Mesothelial cell of epicardium (in vitro differentiated cells): ENCODE data around the gene SYNE3. TPM values are rescaled to one million over a fixed set of nuclear protein-coding genes. Genes with fewer than 3 reads are reported as not detected.

Experiments
- DNase-seq, 2 experiments: peaks; one replicate each; pipeline ENCODE4 v3.0.0; 2021; ENCODE audit warnings: low spot score in 2 of 2; ENCODE audit not compliant: unreplicated experiment in 2 of 2
- H3K27ac Mint-ChIP-seq: 2 replicates; pipeline ENCODE4 v1.8.0; 2021; ENCODE audit warnings: mixed read lengths
- H3K27me3 Mint-ChIP-seq: 2 replicates; pipeline ENCODE4 v1.8.0; 2021; ENCODE audit warnings: low read depth, mixed read lengths
- H3K36me3 Mint-ChIP-seq: 2 replicates; pipeline ENCODE4 v1.8.0; 2021; ENCODE audit warnings: mixed read lengths
- H3K4me1 Mint-ChIP-seq: 2 replicates; pipeline ENCODE4 v1.8.0; 2021; ENCODE audit warnings: mixed read lengths
- H3K4me3 Mint-ChIP-seq: 2 replicates; pipeline ENCODE4 v1.8.0; 2021; ENCODE audit warnings: mild to moderate bottlenecking, moderate library complexity, mixed read lengths
- H3K9me3 Mint-ChIP-seq: 2 replicates; pipeline ENCODE4 v1.8.0; 2021; ENCODE audit warnings: mixed read lengths
- total RNA-seq: library from RNA; stranded (reverse); gene quantifications from 3 replicates; pipeline ENCODE4 v1.2.1, GENCODE V29; 2021
- TF ChIP-seq, protein P1 (sequence below): fragments of 200-600 bp; sonication (generic); IDR thresholded peaks from one replicate; pipeline ENCODE4 v1.5.0; 2021; ENCODE audit warnings: antibody characterized with exemption; ENCODE audit not compliant: unreplicated experiment

SYNE3 gene
- total RNA-seq, 1 donor from 2014 or later: 1.9 TPM

DNA sequence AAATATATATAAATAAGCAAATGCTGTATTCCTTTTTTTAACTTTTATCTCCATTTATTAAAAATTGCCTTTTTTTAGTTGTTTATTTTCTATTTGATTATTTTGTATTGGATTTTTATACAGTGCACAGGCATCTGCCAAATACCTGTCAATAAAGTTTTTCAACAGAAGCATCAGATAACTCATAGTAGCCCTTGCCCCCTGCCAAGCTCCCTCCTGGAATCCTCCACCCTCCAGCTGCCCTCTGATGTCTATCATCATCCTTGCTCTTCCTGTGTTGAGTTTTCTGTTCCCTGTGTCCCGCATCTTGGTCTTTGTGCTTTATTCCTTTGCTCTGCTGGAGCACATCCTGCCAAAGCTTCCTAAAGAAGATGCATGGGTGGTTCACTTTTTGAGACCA is 35.0 kb upstream of the SYNE3 start:
- H3K4me1 Mint-ChIP-seq: peaks cover 14% of the 10 kb centered on the region
- no peak for DNase-seq
- peaks cover 14% of the 10 kb centered on the region for H3K9me3 Mint-ChIP-seq
- H3K4me3 Mint-ChIP-seq: no peak overlapping the region
- H3K27me3 Mint-ChIP-seq: no peaks in the 10 kb centered on the region
- H3K27ac Mint-ChIP-seq: no peak overlapping the region
- TF ChIP-seq, protein P1, sequence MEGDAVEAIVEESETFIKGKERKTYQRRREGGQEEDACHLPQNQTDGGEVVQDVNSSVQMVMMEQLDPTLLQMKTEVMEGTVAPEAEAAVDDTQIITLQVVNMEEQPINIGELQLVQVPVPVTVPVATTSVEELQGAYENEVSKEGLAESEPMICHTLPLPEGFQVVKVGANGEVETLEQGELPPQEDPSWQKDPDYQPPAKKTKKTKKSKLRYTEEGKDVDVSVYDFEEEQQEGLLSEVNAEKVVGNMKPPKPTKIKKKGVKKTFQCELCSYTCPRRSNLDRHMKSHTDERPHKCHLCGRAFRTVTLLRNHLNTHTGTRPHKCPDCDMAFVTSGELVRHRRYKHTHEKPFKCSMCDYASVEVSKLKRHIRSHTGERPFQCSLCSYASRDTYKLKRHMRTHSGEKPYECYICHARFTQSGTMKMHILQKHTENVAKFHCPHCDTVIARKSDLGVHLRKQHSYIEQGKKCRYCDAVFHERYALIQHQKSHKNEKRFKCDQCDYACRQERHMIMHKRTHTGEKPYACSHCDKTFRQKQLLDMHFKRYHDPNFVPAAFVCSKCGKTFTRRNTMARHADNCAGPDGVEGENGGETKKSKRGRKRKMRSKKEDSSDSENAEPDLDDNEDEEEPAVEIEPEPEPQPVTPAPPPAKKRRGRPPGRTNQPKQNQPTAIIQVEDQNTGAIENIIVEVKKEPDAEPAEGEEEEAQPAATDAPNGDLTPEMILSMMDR: no peak
- H3K36me3 Mint-ChIP-seq: peaks cover 27% of the 10 kb centered on the region

DNA sequence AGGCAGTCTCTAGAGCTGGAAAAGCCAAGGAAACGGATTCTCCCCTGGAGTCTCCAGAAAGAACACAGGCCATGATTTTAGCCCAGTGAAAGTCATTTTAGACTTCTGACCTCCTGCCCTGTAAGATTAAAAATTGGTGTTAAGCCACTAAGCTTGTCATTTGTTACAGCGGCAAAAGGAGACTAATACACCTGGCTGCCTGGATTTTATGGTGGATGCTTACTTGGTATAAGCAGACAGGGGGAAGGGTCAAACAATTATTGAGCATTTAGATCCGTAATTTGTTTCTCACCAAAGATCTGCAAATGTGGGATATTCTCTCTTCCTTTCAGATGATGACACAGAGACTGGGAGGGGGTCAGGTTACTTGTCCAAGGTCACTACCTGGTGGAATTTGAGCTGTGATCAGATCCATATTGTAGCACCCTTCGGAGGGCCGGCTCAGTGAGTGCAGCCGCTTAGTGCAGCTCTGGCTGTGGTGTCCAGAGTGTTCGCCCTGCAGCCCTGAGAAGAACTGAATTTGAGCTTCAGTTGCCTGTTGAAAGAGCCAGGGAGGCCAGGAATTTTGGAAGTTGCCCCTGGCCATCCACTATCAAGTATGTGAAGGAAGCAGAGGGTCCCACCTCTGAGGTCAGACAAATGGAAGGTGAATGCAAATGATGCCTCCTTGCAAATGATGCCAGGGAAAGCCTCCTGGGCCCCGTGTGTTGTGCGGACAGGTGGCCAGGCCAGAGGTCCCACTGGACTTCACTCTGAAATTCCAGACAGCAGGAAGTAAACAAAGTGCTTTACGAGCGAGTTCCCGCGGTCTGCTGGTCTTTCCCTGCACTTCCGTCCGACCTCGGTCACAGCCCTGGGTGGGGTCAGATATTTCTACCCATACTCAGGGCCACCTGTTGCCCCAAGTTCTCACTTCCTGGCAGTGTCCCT is 33.5 kb upstream of the SYNE3 start:
- no peak for DNase-seq
- peaks cover 27% of the 10 kb centered on the region for H3K36me3 Mint-ChIP-seq
- TF ChIP-seq, protein P1: no peak
- H3K4me1 Mint-ChIP-seq: peaks cover 14% of the 10 kb centered on the region
- peaks cover 14% of the 10 kb centered on the region for H3K9me3 Mint-ChIP-seq
- H3K4me3 Mint-ChIP-seq: no peak overlapping the region
- H3K27me3 Mint-ChIP-seq: no peaks in the 10 kb centered on the region
- H3K27ac Mint-ChIP-seq: no peak overlapping the region

DNA sequence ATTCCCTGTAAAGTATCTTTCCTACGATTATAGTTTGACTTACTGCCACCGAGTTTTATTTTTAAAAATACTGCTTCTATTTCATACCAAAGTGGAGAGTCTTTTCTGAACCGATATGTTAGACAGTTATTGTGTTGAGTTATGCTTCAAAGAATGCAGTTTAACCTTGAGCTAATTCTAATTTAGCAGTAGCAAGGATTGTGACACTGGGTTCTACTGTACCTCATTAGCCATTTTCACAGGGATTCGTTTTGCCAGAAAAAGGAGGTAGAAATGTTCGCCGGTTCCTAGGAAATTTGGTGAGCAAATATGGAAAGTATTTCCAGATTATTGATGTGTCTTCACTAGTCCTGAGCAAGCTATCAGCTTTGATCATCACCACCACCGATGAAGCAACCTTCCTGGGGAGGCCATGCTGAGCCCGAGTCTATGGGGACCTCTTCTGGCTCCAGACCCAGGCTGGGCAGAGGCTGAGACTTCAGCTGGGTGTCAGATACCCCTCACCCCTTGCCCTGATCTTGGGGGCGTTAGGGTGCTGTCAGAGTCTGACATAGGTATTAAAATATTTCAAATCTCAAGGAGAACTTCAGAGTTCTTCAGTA is 32.0 kb upstream of the SYNE3 start:
- TF ChIP-seq, protein P1: no peak
- peaks cover 30% of the 10 kb centered on the region for H3K36me3 Mint-ChIP-seq
- peaks cover 14% of the 10 kb centered on the region for H3K4me1 Mint-ChIP-seq
- H3K9me3 Mint-ChIP-seq: peaks cover 14% of the 10 kb centered on the region
- H3K27me3 Mint-ChIP-seq: no peaks in the 10 kb centered on the region
- DNase-seq: no peak
- peak overlapping the region; percentile 65 for H3K27ac Mint-ChIP-seq
- no peak overlapping the region for H3K4me3 Mint-ChIP-seq

DNA sequence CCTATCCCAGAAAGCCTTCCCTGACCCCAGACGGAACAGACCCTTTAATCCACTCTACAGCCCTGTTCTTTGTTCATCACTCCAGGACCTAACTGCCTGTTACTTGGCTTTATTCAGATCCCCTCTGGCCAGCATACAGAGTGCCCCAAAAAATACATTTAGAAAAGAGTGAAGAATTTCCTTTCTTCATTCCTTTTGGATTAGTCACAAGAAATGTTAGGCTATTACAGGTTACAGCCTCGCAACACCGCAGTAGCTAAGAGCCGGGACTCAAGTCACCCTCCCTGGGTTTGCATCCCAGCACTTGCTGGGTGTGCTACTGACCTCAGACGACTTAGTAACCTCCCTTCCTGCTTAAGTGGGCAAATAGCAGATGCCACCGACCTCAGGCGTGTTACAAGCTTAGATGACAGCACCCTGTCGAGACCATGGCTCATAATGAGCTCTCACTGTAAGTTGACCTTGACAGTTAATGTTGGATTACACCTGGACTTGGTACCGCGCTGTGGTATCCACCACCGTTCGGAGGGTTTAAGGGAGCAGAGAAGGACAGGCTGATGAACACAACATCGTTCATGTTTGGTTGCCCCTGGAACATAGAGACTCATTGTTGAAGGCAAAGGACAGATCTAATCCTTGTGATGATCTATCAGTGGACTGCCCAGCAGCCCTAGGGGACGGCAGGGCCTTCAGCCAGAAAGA is 31.3 kb upstream of the SYNE3 start:
- no peaks in the 10 kb centered on the region for H3K27me3 Mint-ChIP-seq
- DNase-seq: no peak
- TF ChIP-seq, protein P1: no peak
- H3K4me1 Mint-ChIP-seq: peaks cover 14% of the 10 kb centered on the region
- peaks cover 14% of the 10 kb centered on the region for H3K9me3 Mint-ChIP-seq
- peak overlapping the region; percentile 65 for H3K27ac Mint-ChIP-seq
- peaks cover 30% of the 10 kb centered on the region for H3K36me3 Mint-ChIP-seq
- H3K4me3 Mint-ChIP-seq: no peak overlapping the region

DNA sequence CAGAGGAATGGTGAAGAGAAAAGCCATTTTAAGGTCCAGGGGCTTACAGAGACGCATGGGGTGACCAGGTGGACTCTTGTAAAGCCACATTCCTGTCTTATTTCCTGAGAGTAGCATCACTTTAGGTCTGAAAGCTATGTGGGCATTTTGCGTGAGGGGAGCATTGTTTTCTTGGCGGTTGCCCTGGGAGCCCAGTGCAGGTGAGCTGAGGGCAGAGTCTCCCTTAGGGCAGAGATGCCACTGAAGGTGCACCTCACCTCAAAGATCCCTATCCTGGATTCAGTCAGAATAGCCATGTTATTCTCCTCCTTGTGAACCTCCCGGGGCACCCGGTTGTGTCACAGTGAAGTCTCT is 30.8 kb upstream of the SYNE3 start:
- Mint-ChIP-seq H3K4me1 (peaks cover 14% of the 10 kb centered on the region), H3K4me3 (no peak overlapping the region), H3K9me3 (peaks cover 14% of the 10 kb centered on the region), H3K36me3 (peaks cover 30% of the 10 kb centered on the region), H3K27me3 (no peaks in the 10 kb centered on the region), H3K27ac (peak overlapping the region; percentile 57)
- TF ChIP-seq, protein P1: no peak
- DNase-seq: no peak
